Spleen (tissue), 11 donors: ENCODE results near the gene CTNNA2. TPM values are rescaled to one million over a fixed set of nuclear protein-coding genes. Genes with fewer than 3 reads are reported as not detected.

Source experiments
- DNase-seq: peaks from one replicate; pipeline ENCODE4 v3.0.0-alpha.2; 2020
- H3K27ac ChIP-seq, 8 donors: fragments of 200-600 bp; sonication (generic) in 7 of 8; 1 replicate in 4 of 8; 2 replicates in 4 of 8; pipeline versions ENCODE4 v1.5.0 to v1.8.0; 2016 to 2021; ENCODE audit warnings: inconsistent platforms in 4 of 8, mild to moderate bottlenecking in 4 of 8, moderate library complexity in 1 of 8
- H3K27me3 ChIP-seq, 7 donors: fragments of 200-600 bp; sonication (generic) in 6 of 7; replicated peaks in 1 of 7; 1 replicate in 4 of 7; 2 replicates in 3 of 7; pipeline versions ENCODE4 v1.5.0 to v1.8.0; 2016 to 2021; ENCODE audit warnings: inconsistent platforms in 3 of 7, mild to moderate bottlenecking in 1 of 7
- H3K36me3 ChIP-seq, 6 donors: fragments of 200-600 bp; sonication (generic) in 5 of 6; 1 replicate in 4 of 6; 2 replicates in 2 of 6; pipeline versions ENCODE4 v1.5.0 to v1.8.0; 2016 to 2021; ENCODE audit warnings: inconsistent platforms in 2 of 6
- H3K4me1 ChIP-seq, 6 donors: fragments of 200-600 bp; sonication (generic) in 5 of 6; 1 replicate in 3 of 6; 2 replicates in 3 of 6; pipeline versions ENCODE4 v1.5.0 to v1.8.0; 2016 to 2021; ENCODE audit warnings: inconsistent platforms in 3 of 6
- H3K4me3 ChIP-seq, 8 donors: fragments of 200-600 bp; sonication (generic) in 7 of 8; 1 replicate in 4 of 8; 2 replicates in 4 of 8; pipeline versions ENCODE4 v1.5.0 to v1.8.0; 2016 to 2021; ENCODE audit warnings: inconsistent platforms in 4 of 8, mild to moderate bottlenecking in 4 of 8, moderate library complexity in 2 of 8
- H3K9me3 ChIP-seq, 8 donors: fragments of 200-600 bp; sonication (generic) in 7 of 8; 1 replicate in 4 of 8; 2 replicates in 4 of 8; pipeline versions ENCODE4 v1.5.0 to v1.8.0; 2016 to 2021; ENCODE audit warnings: inconsistent platforms in 4 of 8
- POLR2A ChIP-seq, 3 donors: fragments of 450-650 bp; IDR thresholded peaks; one replicate each; pipeline ENCODE4 v1.5.1; 2017; ENCODE audit warnings: antibody characterized with exemption in 3 of 3, mild to moderate bottlenecking in 1 of 3
- POLR2AphosphoS5 ChIP-seq, 3 donors: sonication (generic); formaldehyde crosslinking; IDR thresholded peaks; one replicate each; pipeline ENCODE4 v1.5.1; 2017; ENCODE audit warnings: antibody characterized with exemption in 3 of 3
- WGBS, 5 donors: extraction: QIAGEN DNeasy Blood & Tissue Kit in 3 of 5; methylation state at CpG; one replicate each; pipeline versions ENCODE4 v1.1.5 to v1.1.7; 2013 to 2018; 5-methylcytosine and 5-hydroxymethylcytosine counted together
- intact Hi-C: fragments of 100-400 bp; cut with DNase I; formaldehyde crosslinking; loops from one replicate; pipeline ENCODE4 v1.15.0; 2023; ENCODE audit warnings: low total_unique reads
- polyA plus RNA-seq, 3 donors: library from polyadenylated mRNA; stranded (reverse); fragments of 200-250 nt; gene quantifications; one replicate each; pipeline ENCODE4 v1.2.1, GENCODE V29; 2013
- total RNA-seq, 7 donors: library from RNA; depleted of rRNA in 3 of 7; stranded (reverse); fragments of >200 nt in 3 of 7; fragmentation: NEBNext Ultra II Directional in 4 of 7; extraction: Animal tissue kit (Norgen Biotek cat#: 25700) in 4 of 7; gene quantifications; one replicate each; pipeline versions ENCODE4 v1.1.0 to v1.2.1, GENCODE V29; 2016 to 2021
- TF ChIP-seq, protein P1 (sequence below), 11 experiments: fragments of 200-600 bp in 7 of 11; fragments of 450-650 bp in 4 of 11; sonication (generic) in 4 of 11; IDR thresholded peaks in 8 of 11; conservative IDR thresholded peaks in 3 of 11; 1 replicate in 7 of 11; 2 replicates in 4 of 11; pipeline versions ENCODE4 v1.4.0 to v1.8.0; 2016 to 2021; ENCODE audit warnings: antibody characterized with exemption in 11 of 11, inconsistent platforms in 4 of 11, mild to moderate bottlenecking in 1 of 11
- donor health status: healthy with polysubstance abuse.
- donor health status: DM: no; HTN: no; CAD: no; lungs with moderate emphysema.
- donor health status: DM: no; HTN: no; CAD: no.
- donor health status: Bipolar disorder and iron deficiency.
- donor health status: healthy.
- donor health status: DM: no; HTN: no; CAD: no.
- donor health status: DM: yes; HTN: yes; CAD: no.

CTNNA2 gene
- total and polyA plus RNA-seq, 10 donors = not detected

DNA sequence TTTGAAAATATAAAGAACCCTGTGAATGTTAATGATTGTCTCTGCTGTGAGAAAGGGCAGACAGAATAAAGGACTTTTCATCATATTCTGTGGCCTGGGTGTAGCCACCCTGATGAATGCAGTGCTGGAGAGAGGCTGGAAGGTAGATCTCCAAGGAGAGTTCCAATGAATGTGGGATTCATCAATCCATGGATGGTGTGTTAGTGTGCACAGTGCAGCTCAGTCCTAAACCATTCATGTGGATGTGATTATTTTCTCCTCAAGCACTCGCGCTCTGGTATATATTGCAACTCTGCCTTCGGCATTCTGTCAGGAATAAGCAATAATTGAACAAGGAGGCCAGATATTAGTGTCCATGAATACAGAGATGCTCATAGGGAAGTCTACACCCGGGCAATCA lies 744.6 kb downstream of the CTNNA2 start:
- H3K27me3 ChIP-seq = no peaks in the 10 kb centered on the region
- H3K36me3 ChIP-seq = no peaks in the 10 kb centered on the region
- no peak overlapping the region for H3K27ac ChIP-seq
- TF ChIP-seq, protein P1, sequence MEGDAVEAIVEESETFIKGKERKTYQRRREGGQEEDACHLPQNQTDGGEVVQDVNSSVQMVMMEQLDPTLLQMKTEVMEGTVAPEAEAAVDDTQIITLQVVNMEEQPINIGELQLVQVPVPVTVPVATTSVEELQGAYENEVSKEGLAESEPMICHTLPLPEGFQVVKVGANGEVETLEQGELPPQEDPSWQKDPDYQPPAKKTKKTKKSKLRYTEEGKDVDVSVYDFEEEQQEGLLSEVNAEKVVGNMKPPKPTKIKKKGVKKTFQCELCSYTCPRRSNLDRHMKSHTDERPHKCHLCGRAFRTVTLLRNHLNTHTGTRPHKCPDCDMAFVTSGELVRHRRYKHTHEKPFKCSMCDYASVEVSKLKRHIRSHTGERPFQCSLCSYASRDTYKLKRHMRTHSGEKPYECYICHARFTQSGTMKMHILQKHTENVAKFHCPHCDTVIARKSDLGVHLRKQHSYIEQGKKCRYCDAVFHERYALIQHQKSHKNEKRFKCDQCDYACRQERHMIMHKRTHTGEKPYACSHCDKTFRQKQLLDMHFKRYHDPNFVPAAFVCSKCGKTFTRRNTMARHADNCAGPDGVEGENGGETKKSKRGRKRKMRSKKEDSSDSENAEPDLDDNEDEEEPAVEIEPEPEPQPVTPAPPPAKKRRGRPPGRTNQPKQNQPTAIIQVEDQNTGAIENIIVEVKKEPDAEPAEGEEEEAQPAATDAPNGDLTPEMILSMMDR (IDR thresholded peaks at IDR 0.05 in 8 of 11, conservative IDR thresholded peaks at IDR 0.05 in 3 of 11) = no peak
- no peak for TF ChIP-seq POLR2AphosphoS5 (IDR thresholded peaks at IDR 0.05)
- TF ChIP-seq POLR2A (IDR thresholded peaks at IDR 0.05) = no peak
- H3K4me1 ChIP-seq = no peaks in the 10 kb centered on the region
- no peak overlapping the region for H3K4me3 ChIP-seq
- intact Hi-C loops = no loop called here
- 88 to 98% (median 92%) methylated on average over 4 of the region's 4 CpGs for WGBS, 5 donors
- no peaks in the 10 kb centered on the region for H3K9me3 ChIP-seq
- no peak for DNase-seq

DNA sequence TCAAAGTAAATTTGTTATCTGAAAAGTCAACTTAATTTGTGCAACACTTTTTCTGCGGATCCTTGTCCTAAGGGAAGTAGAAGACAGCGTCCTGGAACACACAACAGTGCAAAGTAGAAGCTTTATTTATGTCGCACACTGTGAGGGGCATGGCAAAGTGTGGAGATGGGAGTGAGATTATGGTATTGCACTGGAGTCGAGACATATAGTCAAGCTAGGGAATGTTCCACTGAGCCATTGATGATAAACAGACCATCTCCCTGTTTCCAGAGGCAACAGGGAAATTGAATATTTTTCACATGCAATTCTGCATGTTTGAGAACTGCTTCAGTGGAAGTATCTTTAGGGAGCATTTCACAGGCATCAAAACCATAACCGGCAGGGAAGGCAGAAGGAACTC lies 745.5 kb downstream of the CTNNA2 start:
- 76 to 93% (median 85%) methylated on average over 5 of the region's 5 CpGs for WGBS, 5 donors
- intact Hi-C loops = no loop called here
- DNase-seq = no peak
- no peaks in the 10 kb centered on the region for H3K9me3 ChIP-seq
- H3K36me3 ChIP-seq = no peaks in the 10 kb centered on the region
- H3K27ac ChIP-seq = no peak overlapping the region
- H3K27me3 ChIP-seq = no peaks in the 10 kb centered on the region
- TF ChIP-seq, protein P1 (IDR thresholded peaks at IDR 0.05 in 8 of 11, conservative IDR thresholded peaks at IDR 0.05 in 3 of 11) = no peak
- TF ChIP-seq POLR2A (IDR thresholded peaks at IDR 0.05) (no peak), POLR2AphosphoS5 (IDR thresholded peaks at IDR 0.05) (no peak)
- no peaks in the 10 kb centered on the region for H3K4me1 ChIP-seq
- H3K4me3 ChIP-seq = no peak overlapping the region

DNA sequence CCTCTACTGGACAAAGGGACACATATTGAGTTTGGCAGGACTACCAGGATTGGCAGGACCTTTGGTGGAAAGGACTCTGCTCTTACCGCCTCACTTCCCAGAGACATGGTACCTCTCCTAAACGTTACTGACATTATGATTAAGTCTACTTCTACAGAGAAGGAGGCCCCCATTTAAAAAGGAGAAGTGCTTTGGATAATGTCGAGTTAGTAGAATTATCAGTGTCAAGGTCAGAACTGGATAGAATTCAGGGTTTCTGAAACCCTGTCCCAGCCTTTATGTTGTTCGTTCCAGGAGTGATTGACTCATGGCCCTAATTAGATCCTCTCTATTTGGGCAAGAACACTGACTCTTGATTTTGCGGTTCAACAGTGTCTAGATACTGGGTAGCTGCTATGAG lies 745.9 kb downstream of the CTNNA2 start:
- Histone ChIP-seq H3K27ac (no peak overlapping the region), H3K9me3 (no peaks in the 10 kb centered on the region), H3K4me3 (no peak overlapping the region), H3K36me3 (no peaks in the 10 kb centered on the region), H3K27me3 (no peaks in the 10 kb centered on the region), H3K4me1 (no peaks in the 10 kb centered on the region)
- intact Hi-C loops = no loop called here
- TF ChIP-seq POLR2A (IDR thresholded peaks at IDR 0.05) (no peak), POLR2AphosphoS5 (IDR thresholded peaks at IDR 0.05) (no peak)
- TF ChIP-seq, protein P1 (IDR thresholded peaks at IDR 0.05 in 8 of 11, conservative IDR thresholded peaks at IDR 0.05 in 3 of 11) = no peak
- no peak for DNase-seq
- 72 to 80% (median 75%) methylated on average over 5 of the region's 5 CpGs for WGBS, 5 donors

DNA sequence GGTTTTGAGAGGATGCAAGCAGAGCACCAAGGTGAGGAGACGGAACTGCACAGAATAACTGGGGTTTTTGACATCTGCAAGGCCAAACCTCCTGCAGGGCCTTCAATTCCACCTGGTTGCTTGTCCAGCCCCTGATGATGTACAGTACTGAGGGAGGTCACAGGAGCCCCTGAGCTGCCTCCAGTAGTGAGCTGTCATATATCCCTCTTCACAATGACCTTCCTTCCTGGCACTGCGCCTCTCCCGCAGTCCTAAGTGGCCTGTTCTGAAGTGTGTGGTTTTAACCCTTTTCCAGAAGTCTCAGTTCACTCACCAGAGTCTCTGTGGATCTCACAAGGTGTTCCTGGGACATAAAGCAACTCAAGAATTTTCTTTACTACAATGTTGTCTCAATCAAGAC lies 746.4 kb downstream of the CTNNA2 start:
- no peaks in the 10 kb centered on the region for H3K36me3 ChIP-seq
- no peak overlapping the region for H3K27ac ChIP-seq
- H3K9me3 ChIP-seq = no peaks in the 10 kb centered on the region
- no peak overlapping the region for H3K4me3 ChIP-seq
- intact Hi-C loops = no loop called here
- H3K27me3 ChIP-seq = no peaks in the 10 kb centered on the region
- no peak for DNase-seq
- TF ChIP-seq POLR2AphosphoS5 (IDR thresholded peaks at IDR 0.05) = no peak
- TF ChIP-seq, protein P1 (IDR thresholded peaks at IDR 0.05 in 8 of 11, conservative IDR thresholded peaks at IDR 0.05 in 3 of 11) = no peak
- TF ChIP-seq POLR2A (IDR thresholded peaks at IDR 0.05) = no peak
- WGBS, 5 donors = 52 to 78% (median 63%) methylated on average over 3 of the region's 3 CpGs
- no peaks in the 10 kb centered on the region for H3K4me1 ChIP-seq
